ENCODE measurements around the gene MIEN1. TPM values are rescaled to one million over a fixed set of nuclear protein-coding genes. Genes with fewer than 3 reads are reported as not detected.
"Not testable (repeated sequence)": the region's sequence is repeated elsewhere in the genome, so short reads cannot be mapped to it uniquely, and the experiment has no call there.

MIEN1 gene
- total and polyA plus RNA-seq, 12 donors = 27.7 to 190 (median 41.1) TPM

DNA sequence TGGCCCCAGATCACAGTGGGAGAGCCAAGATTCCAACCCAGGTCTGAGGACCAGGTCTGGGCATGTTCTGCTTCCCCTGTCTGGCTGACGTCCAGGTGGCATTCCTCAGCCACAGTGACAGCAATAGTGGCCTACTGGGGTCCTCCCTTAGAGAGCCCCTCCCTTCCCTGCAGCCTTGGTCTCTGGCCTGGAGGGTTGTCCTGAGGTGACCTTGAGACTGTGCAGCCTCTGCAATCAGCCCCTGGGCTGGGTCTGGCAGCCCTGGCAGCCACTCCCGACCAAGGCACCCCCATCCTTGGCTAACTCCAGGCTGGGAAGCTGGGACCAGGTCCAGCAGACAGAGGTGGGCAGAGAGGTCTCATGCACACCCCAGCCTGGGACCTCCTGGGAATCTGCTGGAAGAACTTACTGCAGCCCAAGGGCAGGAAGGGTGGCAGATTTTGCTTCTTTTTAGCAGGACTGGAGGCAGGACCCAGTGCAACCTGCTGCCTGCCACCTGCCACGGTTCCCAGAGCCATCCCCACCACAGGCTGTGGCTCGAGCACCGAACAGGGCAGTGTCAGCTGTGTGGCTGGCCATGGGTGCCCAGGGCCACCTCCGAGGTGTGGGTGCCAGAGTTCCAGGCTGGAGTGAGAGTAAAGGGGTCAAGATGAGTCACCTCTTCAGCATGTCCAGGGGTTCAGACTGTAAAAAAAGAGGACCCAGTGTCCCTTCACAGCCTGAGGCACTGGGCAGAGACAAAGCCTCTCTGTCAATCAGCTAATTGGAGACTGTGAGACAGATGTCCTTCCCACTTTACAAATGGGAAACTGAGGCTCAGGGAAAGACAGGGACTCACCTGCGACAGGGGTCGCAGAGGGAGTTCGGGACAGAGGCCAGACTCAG is 20.0 kb upstream of the MIEN1 start:
- peak in 6 of 8 donors; percentile 2 to 69 (median 30) for ATAC-seq
- DNase-seq = peak; percentile 46 to 63
- no peak for TF ChIP-seq CTCF (IDR thresholded peaks at IDR 0.05)
- 50 to 59% methylated on average over 9 of the region's 9 CpGs for WGBS, 2 donors
- Histone ChIP-seq H3K4me1 (peaks cover 4 to 39% (median 22%) of the 10 kb centered on the region in 9 donors), H3K27ac (peak overlapping the region in 6 of 10 donors; percentile 0 to 72 (median 52)), H3K9me3 (no peaks in the 10 kb centered on the region), H3K36me3 (no peaks in the 10 kb centered on the region), H3K27me3 (no peaks in the 10 kb centered on the region), H3K4me3 (no peak overlapping the region)
- intact Hi-C loops (cut with DNase I) = loop anchor here in 8 of 10 donors (5.0 to 10.0 kb wide), 7 partner anchors 83 to 206 kb away; partner anchors contain the start of genes STARD3 (in 2 of the 8), PNMT (in 1 of the 8) and TCAP (in 1 of the 8)

DNA sequence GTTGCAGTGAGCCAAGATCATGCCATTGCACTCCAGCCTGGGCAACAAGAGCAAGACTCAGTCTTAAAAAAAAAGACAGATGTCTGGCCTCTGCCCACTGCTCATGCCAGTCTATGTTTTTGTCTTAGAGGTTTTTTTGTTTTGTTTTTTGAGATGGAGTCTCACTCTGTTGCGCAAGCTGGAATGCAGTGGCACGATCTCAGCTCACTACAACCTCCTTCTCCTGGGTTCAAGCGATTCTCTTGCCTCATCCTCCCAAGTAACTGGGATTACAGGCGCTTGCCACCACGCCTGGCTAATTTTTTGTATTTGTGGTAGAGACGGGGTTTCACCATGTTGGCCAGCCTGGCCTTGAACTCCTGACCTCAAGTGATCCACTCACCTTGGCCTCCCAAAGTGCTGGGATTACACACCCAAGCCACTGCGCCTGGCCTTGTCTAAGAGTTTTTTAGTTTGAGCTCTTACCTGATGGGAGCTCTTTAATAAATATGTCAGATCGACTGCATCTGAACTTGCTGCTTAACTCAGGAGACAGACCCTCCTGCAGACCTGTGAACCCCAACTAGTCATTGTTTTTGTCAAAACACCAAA is 18.2 kb upstream of the MIEN1 start:
- intact Hi-C loops (cut with DNase I) = loop anchor here in 2 of 10 donors (5.0 kb wide), 1 partner anchor 116 kb away; no protein-coding TSS in a partner anchor
- ATAC-seq, H3K9me3 ChIP-seq, DNase-seq, H3K27ac ChIP-seq, H3K4me3 ChIP-seq, H3K36me3 ChIP-seq: not testable (repeated sequence)
- Histone ChIP-seq H3K27me3 (peaks cover 0 to 13% (median 11%) of the 10 kb centered on the region in 7 donors), H3K4me1 (peaks cover 4 to 26% (median 7%) of the 10 kb centered on the region in 9 donors)
- WGBS, 2 donors = 91 to 94% methylated on average over 8 of the region's 8 CpGs

DNA sequence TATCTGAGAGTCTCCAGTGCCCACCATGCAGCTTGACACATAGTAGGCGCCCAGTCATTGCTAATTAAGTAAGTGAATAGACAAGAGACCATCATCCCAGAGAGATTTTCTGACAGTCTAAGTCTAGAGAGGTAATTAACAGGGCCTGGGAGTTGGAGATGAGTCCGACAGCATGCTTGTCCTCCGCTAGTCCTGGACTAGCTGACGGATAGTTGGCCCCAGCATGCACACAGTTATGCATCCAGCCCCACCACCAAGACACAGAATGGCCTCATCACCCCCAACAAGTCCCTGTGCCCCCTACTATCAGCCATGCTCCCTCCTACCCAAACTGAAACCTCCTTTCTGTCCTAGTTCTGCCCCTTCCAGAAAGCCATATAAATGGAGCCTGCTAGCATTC is 17.4 kb upstream of the MIEN1 start:
- Histone ChIP-seq H3K27me3 (peaks cover 0 to 17% (median 11%) of the 10 kb centered on the region in 7 donors), H3K27ac (no peak overlapping the region), H3K9me3 (no peaks in the 10 kb centered on the region), H3K4me3 (no peak overlapping the region), H3K4me1 (peaks cover 0 to 18% (median 0%) of the 10 kb centered on the region in 9 donors), H3K36me3 (no peaks in the 10 kb centered on the region)
- intact Hi-C loops (cut with DNase I) = loop anchor here in 2 of 10 donors (5.0 kb wide), 1 partner anchor 115 kb away; no protein-coding TSS in a partner anchor
- DNase-seq = no peak
- 86 to 89% methylated on average over 4 of the region's 4 CpGs for WGBS, 2 donors
- TF ChIP-seq CTCF (IDR thresholded peaks at IDR 0.05) = no peak
- no peak for ATAC-seq

GRCh38 chr17:39746145-39746461 is 15.8 kb upstream of the MIEN1 start:
- TF ChIP-seq CTCF (IDR thresholded peaks at IDR 0.05) = no peak
- WGBS, 2 donors = 90 to 93% methylated on average over 7 of the region's 7 CpGs
- DNase-seq (no peak), ATAC-seq (no peak)
- H3K36me3 ChIP-seq = no peaks in the 10 kb centered on the region
- peaks cover 0 to 30% (median 24%) of the 10 kb centered on the region in 7 donors for H3K27me3 ChIP-seq
- H3K4me1 ChIP-seq = peaks cover 0 to 19% (median 5%) of the 10 kb centered on the region in 9 donors
- intact Hi-C loops (cut with DNase I) = loop anchor here in 2 of 10 donors (5.0 kb wide), 1 partner anchor 114 kb away; no protein-coding TSS in a partner anchor
- H3K27ac ChIP-seq = no peak overlapping the region
- H3K4me3 ChIP-seq = no peak overlapping the region
- H3K9me3 ChIP-seq = no peaks in the 10 kb centered on the region

Measured in heart right ventricle (tissue), 16 donors.